ENCODE results near the gene FAM124B. TPM values are rescaled to one million over a fixed set of nuclear protein-coding genes. Genes with fewer than 3 reads are reported as not detected.

FAM124B gene
- 13.3 and 64.9 TPM in 2 replicates for total RNA-seq

GRCh38 chr2:224401641-224402342 lies at the start of gene FAM124B:
TSS of gene FAM124B (minus strand) at chr2:224402107. CDS start at chr2:224401768, 339 bp downstream.
- peak; percentile 84 to 99 for DNase-seq (ENCODE audit: low read depth in 2 of 2)

GRCh38 chr2:224449212-224450147 lies 47.6 kb upstream of the FAM124B start:
- peak; percentile 67 to 68 for DNase-seq (ENCODE audit: low read depth in 2 of 2)

GRCh38 chr2:224448236-224448635 lies 46.3 kb upstream of the FAM124B start:
- DNase-seq (ENCODE audit: low read depth in 2 of 2), result no peak

GRCh38 chr2:224444783-224445182 lies 42.9 kb upstream of the FAM124B start:
- no peak for DNase-seq (ENCODE audit: low read depth in 2 of 2)

GRCh38 chr2:224444021-224444420 lies 42.1 kb upstream of the FAM124B start:
- peak in 1 of 2 donors; percentile 12 for DNase-seq (ENCODE audit: low read depth in 2 of 2)

GRCh38 chr2:224442071-224442967 lies 40.4 kb upstream of the FAM124B start:
- peak; percentile 29 to 42 for DNase-seq (ENCODE audit: low read depth in 2 of 2)

- no peak for DNase-seq (ENCODE audit: low read depth in 2 of 2)
Measured at GRCh38 chr2:224440988-224441387, 39.1 kb upstream of the FAM124B start.

- DNase-seq (ENCODE audit: low read depth in 2 of 2), result no peak
Measured at GRCh38 chr2:224438726-224439125, 36.8 kb upstream of the FAM124B start.

GRCh38 chr2:224436634-224437033 lies 34.7 kb upstream of the FAM124B start:
- peak in 1 of 2 donors; percentile 40 for DNase-seq (ENCODE audit: low read depth in 2 of 2)

GRCh38 chr2:224434618-224435017 lies 32.7 kb upstream of the FAM124B start:
- DNase-seq (ENCODE audit: low read depth in 2 of 2), result peak in 1 of 2 donors; percentile 12

GRCh38 chr2:224433442-224433841 lies 31.5 kb upstream of the FAM124B start:
- DNase-seq (ENCODE audit: low read depth in 2 of 2), result no peak

- no peak for DNase-seq (ENCODE audit: low read depth in 2 of 2)
Measured at GRCh38 chr2:224432003-224432579, 30.2 kb upstream of the FAM124B start.

- DNase-seq (ENCODE audit: low read depth in 2 of 2), result no peak
Measured at GRCh38 chr2:224429441-224429810, 27.5 kb upstream of the FAM124B start.

- DNase-seq (ENCODE audit: low read depth in 2 of 2), result peak in 1 of 2 donors; percentile 38
Measured at GRCh38 chr2:224428787-224429440, 27.0 kb upstream of the FAM124B start.

- DNase-seq (ENCODE audit: low read depth in 2 of 2), result peak in 1 of 2 donors; percentile 38
Measured at GRCh38 chr2:224427471-224427870, 25.6 kb upstream of the FAM124B start.

GRCh38 chr2:224426656-224427055 lies 24.7 kb upstream of the FAM124B start:
- DNase-seq (ENCODE audit: low read depth in 2 of 2), result no peak

- DNase-seq (ENCODE audit: low read depth in 2 of 2), result no peak
Measured at GRCh38 chr2:224421065-224421464, 19.2 kb upstream of the FAM124B start.

- DNase-seq (ENCODE audit: low read depth in 2 of 2), result no peak
Measured at GRCh38 chr2:224417947-224418346, 16.0 kb upstream of the FAM124B start.

GRCh38 chr2:224417361-224417729 lies 15.4 kb upstream of the FAM124B start:
- peak; percentile 54 to 87 for DNase-seq (ENCODE audit: low read depth in 2 of 2)

GRCh38 chr2:224416656-224417360 lies 14.9 kb upstream of the FAM124B start:
- DNase-seq (ENCODE audit: low read depth in 2 of 2), result no peak
